Coronary artery (tissue), 2 donors: ENCODE measurements around the gene SENP6.

Experiments used
- DNase-seq: peaks from one replicate; pipeline ENCODE4 v3.0.0-alpha.2; 2017; ENCODE audit warnings: low spot score
- H3K27ac ChIP-seq, 2 donors: fragments of 200-600 bp; sonication (generic); one replicate each; pipeline ENCODE4 v1.5.1; 2016 to 2019
- H3K4me3 ChIP-seq: fragments of 200-600 bp; sonication (generic); 2 replicates; pipeline ENCODE4 v1.5.1; 2016; ENCODE audit warnings: mild to moderate bottlenecking, moderate library complexity
- CTCF ChIP-seq: fragments of 200-600 bp; sonication (generic); IDR thresholded peaks from one replicate; pipeline ENCODE4 v1.5.1; 2019; ENCODE audit warnings: antibody characterized with exemption

The SENP6 gene

DNA sequence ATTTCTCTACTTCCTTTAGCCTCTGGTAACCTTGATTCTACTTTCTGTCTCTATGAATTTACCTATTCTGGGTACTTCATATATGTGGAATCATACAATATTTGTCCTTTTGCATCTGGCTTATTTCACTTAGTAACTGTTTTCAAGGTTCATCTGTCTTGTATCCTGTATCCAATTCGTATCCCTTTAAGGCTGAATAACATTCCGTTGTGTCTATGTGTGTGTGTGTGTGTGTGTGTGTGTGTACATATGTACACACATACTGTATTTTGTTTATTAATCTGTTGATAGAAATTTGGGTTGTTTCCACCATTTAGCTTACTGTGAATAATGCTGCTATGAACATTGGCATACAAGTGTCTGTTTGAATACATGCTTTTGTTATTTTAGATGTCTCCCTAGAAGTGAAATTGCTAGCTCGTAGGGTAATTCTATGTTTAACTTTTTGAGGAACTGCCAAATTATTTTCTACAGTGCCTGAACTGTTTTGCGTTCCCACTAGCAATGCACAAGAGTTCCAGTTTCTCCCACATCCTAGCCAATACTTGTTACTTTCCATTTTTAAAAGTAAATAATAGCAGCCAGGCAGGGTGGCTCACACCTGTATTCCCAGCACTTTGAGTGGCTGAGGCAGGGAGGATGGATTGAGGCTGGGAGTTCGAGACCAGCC, 17.7 kb downstream of the SENP6 start:
- peak overlapping the region; percentile 24 to 52 for H3K27ac ChIP-seq
- no peak for DNase-seq
- TF ChIP-seq CTCF = no peak
- H3K4me3 ChIP-seq = peak overlapping the region; percentile 4

DNA sequence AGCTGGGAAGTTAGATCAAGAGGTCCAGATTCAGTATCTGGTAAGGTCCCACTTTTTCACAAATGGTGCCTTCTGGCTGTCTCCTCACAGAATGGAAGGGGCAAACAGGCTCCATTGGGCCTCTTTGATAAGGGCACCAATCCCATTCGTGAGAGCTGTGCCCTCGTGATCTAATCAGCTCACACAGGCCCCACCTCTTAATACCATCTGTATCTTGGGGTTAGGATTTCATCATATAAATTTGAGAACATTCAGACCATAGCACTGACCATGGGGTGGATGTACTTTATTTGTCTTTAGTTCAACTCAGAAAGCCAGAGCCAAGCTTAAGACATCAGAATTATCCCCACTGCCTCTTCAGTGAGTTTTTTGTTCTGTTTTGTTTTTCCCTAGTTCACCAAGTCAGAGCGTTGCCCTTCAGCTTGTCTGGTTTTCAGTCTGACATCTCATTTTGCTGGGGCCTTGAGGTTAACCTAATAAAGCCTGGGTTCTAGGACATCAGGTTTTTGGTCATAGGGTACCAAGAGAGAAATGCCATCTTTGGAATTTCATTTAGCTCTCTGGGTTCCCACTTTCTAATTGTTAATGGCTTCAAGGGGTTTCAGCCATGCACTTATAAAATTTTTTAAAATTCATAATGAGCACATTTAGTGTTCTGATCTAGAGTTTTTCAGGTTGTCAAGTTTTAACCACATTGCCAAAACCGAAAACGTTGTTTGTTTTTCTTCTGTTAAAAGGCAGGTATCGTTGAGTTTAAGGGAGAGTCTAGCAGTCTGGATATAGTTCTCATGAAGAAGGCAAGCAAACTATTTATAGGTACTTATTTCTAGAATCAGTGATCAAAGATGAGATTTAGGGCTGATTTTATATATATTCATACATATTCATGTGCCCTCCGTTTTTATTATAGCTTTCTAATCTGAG, 19.0 kb downstream of the SENP6 start:
- peak overlapping the region; percentile 24 to 52 for H3K27ac ChIP-seq
- TF ChIP-seq CTCF = no peak
- peak overlapping the region; percentile 32 for H3K4me3 ChIP-seq
- DNase-seq = no peak

GRCh38 chr6:75621846-75622245, 20.2 kb downstream of the SENP6 start:
- no peak for DNase-seq
- H3K27ac ChIP-seq = no peak overlapping the region
- H3K4me3 ChIP-seq = no peak overlapping the region
- no peak for TF ChIP-seq CTCF

DNA sequence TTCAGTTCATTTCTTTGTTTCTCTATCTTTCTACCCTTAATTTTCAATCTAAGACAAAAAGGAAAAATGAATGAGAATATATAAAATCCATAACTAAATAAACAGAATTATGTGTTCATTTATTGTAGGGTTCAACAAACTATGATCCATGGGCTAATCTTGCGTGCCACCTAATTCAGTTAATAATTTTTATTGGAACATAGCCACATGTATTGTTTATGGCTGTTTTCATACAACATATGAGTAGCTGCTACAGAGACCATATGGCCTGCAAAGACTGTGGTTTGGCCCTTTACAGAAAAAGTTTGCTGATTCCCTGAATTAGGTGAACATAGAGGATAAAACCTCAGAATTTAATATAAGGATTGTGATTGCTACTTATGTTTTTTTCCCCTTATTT, 21.8 kb downstream of the SENP6 start:
- Histone ChIP-seq H3K4me3 (no peak overlapping the region), H3K27ac (no peak overlapping the region)
- no peak for DNase-seq
- no peak for TF ChIP-seq CTCF

GRCh38 chr6:75624335-75624734, 22.7 kb downstream of the SENP6 start:
- no peak overlapping the region for H3K27ac ChIP-seq
- no peak for TF ChIP-seq CTCF
- DNase-seq = no peak
- no peak overlapping the region for H3K4me3 ChIP-seq

GRCh38 chr6:75624988-75625387, 23.3 kb downstream of the SENP6 start:
- no peak for DNase-seq
- no peak overlapping the region for H3K27ac ChIP-seq
- no peak for TF ChIP-seq CTCF
- H3K4me3 ChIP-seq = no peak overlapping the region
